Stimulated activated CD8-positive, alpha-beta memory T cell treated with anti-CD3 and anti-CD28 coated beads, Interleukin-2, amount 100 ng/mL, for 1 hour (primary cell): ENCODE measurements around the gene ZNF888.
"Not testable (repeated sequence)": the region's sequence is repeated elsewhere in the genome, so short reads cannot be mapped to it uniquely, and the experiment has no call there.

Experiments
- DNase-seq, 2 donors: peaks; one replicate each; pipeline ENCODE4 v3.0.0-alpha.2; 2020; ENCODE audit warnings: low read depth in 2 of 2

ZNF888 gene

GRCh38 chr19:52922841-52923777 is at the start of gene ZNF888:
TSS of gene ZNF888 (minus strand) at chr19:52923428. CDS start at chr19:52917873, 5,555 bp downstream.
- DNase-seq, result peak; percentile 69 to 74

GRCh38 chr19:52967772-52968171 is 44.5 kb upstream of the ZNF888 start:
- no peak for DNase-seq

GRCh38 chr19:52963247-52963618 is 40.0 kb upstream of the ZNF888 start:
- no peak for DNase-seq

DNA sequence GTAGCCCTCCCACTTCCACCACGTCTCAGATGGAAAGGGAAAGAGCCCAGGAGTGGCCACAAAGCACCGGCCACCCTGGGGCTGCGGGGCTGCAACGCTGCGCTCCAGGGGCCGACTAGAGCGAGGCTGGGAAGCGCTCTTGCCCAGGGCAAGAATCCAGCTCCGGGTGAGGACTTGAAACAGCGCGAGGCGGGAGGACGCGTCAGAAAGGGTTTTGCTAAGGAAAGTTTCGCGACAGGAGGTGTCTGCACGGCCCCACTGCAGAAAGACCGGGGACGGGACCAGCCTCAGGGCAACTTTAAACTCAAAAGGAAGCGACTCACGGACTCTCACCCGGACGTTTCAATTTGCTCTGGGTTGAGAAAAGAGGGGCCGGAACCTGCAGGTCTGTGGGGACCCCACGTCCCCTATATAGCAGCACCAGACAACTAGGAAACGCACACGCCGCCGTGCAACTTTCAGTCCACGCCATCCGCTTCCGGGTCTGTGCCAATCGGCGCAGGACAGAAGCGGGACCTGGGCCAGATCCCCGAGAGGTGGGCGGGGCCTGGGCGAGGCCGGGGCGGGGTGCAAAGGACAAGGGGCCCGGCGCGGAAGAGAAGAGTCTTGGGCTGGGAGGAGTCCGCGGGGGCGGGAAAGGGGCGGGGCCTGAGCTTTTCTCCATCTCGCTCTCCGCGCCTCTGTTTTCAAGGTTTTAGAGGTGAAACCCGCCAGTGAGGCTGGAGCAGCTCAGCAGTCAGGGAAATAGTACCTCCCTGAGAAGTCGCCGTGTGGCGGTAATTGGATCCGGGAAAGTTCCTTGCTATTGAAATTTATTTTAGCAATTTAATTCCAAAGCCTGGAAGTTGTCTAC is 39.4 kb upstream of the ZNF888 start, which contains the start of gene ZNF816:
ZNF816 (minus strand) TSS at position 488 of the 853 bp plus-strand sequence. CDS start 6,792 bp downstream, outside the sequence.
- DNase-seq, result peak; percentile 98 to 99

DNA sequence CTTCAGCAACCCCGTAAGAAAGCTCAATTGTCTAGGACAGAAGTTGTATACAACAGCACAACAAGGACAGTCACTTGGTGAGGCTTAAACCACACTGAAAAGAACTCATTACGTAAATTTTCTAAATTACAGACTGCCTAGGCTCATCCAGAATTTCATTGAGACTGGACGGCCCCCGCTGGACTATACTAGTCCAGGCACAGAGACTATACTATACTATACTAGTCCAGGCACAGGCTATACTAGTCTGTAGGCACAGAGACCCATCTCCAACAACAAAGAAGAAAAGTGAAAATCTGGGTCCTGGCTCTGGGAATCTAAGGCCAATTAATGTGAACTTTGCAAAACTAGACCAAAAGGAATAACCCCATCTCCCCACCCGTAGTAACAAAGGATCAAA is 38.8 kb upstream of the ZNF888 start:
- no peak for DNase-seq

DNA sequence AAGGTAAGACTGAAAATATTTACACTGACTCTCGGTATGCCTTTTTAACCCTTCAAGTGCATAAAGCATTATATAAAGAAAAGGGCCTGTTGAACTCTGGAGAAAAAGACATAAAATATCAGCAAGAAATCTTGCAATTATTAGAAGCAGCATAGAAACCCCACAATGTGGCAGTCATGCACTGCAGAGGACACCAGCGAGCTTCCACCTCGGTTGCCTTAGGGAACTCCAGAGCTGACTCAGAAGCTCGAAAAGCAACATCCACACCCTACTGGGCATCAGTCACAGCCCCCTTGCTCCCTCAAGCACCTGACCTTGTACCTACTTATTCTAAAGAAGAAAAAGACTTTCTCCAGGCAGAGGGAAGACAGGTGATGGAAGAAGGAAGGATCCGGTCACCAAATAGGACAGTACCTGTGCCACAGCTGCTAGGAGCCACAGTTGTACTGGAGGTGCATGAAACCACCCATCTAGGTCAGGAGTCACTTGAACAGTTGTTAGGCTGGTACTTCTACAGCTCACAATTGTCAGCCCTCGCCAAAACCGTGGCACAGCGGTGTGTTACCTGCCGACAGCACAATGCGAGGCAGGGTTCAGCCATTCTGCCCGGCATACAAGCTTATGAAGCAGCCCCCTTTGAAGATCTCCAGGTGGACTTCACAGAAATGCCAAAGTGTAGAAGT is 36.5 kb upstream of the ZNF888 start:
- DNase-seq, result no peak

GRCh38 chr19:52957591-52957990 is 34.4 kb upstream of the ZNF888 start:
- no peak for DNase-seq

GRCh38 chr19:52956917-52957316 is 33.7 kb upstream of the ZNF888 start:
- DNase-seq, result no peak

- no peak for DNase-seq
These were observed 26.2 kb upstream of the ZNF888 start for GRCh38 chr19:52949422-52949821.

DNA sequence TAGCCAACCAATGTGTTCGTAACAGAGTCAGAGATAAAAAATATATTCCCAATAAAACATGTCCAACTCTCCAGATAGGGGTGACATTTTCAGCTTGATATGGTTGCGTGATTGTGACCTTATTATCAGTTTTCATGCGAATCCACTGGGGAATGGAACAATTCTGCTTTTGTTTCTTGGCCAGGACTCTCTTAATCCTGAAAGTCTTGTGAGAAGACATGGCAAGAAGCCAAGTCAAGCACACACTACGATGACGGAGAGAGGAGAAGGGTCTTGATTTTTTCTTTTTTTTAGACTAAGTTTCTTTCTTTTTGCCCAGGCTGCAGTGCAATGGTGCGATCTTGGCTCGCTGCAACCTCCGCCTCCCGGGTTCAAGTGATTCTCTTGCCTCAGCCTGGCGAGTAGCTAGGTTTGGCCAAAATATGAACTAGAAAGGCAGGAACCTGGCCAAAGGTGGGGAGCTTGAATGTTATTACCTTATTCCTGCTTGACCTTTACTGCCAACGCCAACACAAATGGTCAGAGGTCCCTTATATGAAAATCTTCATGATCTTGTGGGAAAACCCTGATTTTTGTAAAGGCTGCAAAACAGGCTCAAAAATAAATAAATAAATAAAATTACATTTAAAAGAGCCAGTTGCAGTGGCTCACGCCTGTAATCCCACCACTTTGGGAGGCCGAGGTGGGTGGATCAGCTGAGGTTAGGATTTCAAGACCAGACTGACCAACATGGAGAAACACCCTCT is 25.0 kb upstream of the ZNF888 start:
- DNase-seq, result no peak

DNA sequence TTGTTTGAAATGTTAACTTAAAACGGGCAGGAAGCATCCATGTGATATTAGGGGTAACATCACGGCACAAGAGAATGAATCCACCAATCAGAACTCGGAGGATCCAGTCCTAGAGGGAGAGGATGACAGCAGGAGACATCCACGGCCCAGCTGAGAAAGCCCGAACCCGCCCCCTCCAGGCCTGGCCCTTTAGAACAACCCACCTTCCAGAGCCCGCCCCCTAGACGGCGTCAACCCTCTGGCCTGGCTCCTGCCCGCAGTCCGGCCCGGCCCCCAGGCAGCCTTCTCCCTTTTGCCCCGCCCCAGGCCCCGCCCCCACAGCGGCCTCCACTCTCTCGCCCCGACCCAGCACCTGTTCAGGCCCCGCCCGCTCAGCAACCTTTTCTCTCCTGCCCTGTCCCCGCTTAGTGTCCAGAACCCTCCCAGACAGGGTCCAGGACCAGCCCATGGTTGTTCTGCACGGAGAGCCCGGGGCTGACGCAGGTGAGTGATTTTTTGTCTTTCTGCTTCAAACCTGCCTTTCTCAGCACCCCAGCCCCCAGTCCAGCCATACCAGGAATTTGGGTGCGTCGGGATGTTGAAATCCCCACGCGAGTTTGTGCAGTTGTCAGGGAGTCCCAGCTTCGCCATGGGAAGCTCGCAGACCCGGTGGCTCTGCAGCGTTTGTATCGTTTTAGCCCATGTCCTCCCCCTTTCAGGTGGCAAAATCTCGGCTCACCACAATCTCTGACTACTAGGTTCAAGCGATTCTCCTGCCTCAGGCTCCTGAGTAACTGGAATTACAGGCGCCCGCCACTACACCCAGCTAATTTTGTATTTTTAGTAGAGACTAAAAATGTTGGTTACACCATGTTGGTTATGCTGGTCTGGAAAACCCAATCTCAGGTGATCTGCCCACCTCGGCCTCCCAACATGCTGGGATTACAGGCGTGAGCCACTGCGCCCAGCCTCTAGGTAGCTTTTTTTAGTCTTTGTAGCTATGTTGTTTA is 23.4 kb upstream of the ZNF888 start:
- no peak for DNase-seq

DNA sequence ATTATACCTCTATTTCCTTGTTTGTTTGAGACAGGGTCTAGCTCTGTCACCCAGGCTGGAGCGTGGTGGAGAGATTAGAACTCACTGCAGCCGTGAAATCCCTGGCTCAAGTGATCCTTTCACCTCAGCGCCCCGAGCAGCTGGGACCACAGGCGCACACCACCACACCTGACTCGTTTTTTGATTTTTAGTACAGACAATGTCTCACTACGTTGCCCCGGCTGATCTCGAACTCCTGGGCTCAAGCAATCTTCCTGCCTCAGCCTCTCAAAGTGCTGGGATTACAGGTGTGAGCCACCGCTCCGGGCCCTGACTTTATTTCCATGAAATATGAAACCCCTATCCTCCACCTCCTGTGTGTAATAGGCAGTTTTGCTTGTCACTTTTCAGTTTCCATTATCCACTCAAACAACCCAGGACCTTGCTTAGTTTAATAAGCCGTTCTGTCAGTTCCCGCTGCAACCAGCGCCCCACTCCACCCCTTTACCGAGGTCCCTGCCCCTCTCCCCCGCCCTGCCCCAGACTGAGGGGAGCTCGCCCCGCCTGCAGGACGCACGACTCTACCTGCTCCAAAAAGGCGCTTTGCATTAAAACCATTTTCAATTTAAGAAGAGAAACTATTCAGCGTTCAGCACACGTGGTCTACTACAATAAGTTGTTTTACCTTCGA is 22.6 kb upstream of the ZNF888 start:
- no peak for DNase-seq

DNA sequence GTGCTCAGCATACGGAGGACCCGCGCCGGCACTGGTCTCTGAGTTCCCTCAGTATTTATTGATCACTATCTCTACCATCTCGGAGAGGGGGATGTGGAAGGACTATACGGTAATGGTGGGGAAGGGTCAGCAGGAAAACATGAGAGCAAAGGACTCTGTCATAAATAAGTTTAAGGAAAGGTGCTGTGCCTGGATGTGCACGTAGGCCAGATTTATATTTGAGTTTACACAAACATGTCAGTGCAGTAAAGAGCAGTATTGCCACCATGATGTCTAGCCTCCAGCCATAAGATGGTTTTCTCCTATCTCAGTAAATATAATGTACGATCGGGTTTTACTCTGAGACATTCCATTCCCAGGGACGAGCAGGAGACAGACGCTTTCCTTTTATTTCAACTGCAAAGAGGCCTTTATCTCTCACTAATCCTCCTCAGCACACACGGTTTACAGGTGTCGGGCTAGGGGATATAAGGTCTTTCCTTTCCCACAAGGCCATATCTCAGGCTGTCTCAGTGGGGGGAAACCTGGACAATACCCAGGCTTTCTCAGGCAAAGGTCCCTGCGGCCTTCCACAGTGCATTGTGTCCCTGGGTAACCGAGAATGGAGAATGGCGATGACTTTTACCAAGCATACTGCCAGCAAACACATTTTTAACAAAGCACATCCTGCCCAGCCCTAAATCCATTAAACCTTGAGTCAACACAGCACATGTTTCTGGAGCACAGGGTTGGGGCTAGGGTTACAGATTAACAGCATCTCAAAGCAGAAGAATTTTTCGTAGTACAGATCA is 21.7 kb upstream of the ZNF888 start:
- DNase-seq, result not testable (repeated sequence)

GRCh38 chr19:52943884-52944643 is 20.8 kb upstream of the ZNF888 start:
- DNase-seq, result no peak

DNA sequence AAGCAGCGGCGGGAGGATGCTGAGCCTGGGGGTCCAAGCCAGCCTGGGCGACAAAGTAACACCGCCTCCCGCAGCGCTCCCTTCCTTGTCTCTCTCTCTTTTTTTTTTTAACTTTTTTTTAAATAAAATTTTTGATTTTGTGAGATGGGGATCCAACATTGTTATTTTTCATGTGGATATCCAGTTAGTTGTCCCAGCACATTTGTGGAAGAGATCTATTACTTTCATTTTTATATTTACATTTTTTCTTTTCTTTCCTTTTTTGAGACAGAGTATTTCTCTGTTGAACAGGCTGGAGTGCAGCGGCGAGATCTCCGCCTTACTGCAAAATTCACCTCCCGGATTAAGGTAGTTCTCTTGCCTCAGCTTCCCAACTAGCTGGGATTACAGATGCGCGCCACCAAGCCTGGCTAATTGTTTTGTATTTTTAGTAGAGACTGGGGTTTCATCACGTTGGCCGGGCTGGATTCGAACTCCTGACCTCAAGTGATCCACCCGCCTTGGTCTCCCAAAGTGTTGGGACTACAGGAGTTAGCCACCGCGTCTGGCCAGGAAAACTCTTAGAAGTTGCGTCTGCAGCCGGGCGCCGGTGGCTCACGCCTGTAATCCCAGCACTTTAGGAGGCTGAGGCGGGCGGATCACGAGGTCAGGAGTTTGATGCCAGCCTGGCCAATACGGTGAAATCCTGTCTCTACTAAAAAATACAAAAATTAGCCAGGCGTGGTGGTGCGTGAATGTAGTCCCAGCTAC is 20.1 kb upstream of the ZNF888 start:
- DNase-seq, result no peak

DNA sequence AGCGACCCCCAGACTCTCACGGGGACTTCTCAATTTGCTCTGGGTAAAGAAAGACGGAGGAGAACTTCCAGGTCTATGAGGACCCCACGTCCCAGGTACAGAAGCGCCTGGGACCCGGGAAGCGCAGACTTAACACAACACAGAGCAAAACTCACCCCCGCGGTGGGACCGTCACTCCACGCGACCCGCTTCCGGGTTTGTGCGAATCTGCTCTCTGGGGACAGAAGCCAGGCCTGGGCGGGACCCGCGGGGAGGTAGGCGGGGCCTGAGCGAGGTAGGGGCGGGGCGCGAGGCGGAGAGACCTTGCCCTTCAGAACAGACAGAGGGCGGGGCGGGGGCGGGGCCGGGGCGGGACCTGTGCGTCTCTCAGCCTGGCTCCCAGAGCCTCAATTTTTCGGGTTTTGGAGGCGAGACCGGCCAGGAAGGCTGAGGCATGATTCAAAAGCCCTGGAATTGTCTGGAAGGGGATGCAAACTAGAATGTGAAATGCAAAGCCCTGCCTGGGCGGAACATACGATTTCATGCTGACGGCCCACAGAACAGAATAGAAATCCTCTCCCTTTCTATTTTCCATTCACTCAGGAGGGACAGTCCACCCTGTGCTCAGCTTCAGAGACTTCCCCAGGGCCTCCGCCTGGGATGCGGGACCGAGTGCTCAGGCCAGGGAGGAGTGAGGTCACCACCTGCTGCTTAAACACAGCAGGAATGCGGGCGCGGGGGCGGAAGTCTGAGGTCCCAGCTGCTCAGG is 19.3 kb upstream of the ZNF888 start:
- peak; percentile 91 to 93 for DNase-seq
